IPS DF 4.7 (cell line): ENCODE measurements around the gene ARHGAP44.
"Not testable (repeated sequence)": the region's sequence is repeated elsewhere in the genome, so short reads cannot be mapped to it uniquely, and the experiment has no call there.

Experiments
- DNase-seq: peaks from one replicate; pipeline ENCODE4 v3.0.0-alpha.2; 2013; ENCODE audit warnings: low spot score; ENCODE audit errors: extremely low read depth

The ARHGAP44 gene

DNA sequence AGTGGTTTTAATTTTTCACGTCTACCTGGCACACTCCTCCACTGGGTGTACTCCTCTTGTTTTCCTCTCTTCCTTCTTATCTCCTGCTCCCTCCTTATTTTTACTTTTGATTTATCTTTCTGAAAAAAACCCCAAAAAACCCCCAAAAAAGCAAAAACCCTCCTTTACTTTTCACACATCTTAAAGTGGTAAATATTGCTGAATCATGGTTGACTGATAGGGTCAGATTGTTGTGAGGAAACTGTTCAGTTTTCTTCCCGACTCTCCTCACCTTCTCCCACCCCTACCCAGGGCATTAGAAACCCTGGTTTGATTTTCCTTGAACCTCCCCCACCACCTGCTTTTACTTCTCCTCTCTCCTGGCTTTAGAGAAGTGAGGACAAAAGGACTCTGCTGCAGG, 25.4 kb downstream of the ARHGAP44 start:
- no peak for DNase-seq

- no peak for DNase-seq
These were observed 26.4 kb downstream of the ARHGAP44 start for GRCh38 chr17:12815642-12816141.

DNA sequence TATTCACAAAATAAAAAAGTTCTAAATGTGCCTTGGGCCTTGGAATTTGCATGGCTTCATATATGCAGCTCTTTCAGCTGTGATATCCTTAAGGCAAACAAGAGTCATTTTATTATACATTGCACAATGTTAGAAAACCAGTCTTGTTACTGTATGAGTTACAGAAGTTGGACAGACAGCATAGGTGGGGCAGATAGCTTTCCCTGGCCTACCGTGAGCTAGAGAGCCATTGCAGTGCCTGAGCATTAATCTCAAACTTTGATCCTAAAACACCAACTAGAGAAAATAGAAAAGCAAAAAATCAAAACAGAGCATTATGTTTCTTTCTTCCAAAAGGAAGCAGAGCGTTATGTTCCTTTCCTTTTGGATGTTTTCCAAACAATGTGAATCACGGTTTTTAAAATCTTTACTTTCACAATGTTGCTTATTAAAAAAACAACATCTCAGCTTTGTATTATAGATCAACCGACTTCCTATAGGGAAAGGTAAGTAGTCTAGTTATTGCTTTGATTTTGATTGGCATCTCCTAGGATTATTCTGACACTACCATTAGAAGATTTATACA, 32.2 kb downstream of the ARHGAP44 start:
- no peak for DNase-seq

DNA sequence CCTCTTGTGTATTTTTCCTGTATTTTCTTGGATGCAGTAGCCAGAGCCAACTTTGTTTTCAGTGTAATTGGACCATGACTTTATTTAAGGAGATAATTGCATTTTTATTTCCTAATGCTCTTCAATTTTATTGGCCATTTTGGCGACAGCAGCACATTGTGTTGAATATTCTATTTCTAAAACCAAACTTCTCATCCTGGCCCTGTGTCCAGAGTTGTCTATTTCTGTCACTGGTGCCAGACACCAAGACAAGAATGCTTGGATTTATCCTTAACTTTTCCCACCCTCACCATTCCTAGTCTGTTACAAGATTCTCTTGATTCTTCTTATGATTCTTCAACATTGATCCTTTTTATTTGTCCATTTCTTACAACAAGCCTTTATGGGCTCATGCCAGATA, 37.1 kb downstream of the ARHGAP44 start:
- no peak for DNase-seq

DNA sequence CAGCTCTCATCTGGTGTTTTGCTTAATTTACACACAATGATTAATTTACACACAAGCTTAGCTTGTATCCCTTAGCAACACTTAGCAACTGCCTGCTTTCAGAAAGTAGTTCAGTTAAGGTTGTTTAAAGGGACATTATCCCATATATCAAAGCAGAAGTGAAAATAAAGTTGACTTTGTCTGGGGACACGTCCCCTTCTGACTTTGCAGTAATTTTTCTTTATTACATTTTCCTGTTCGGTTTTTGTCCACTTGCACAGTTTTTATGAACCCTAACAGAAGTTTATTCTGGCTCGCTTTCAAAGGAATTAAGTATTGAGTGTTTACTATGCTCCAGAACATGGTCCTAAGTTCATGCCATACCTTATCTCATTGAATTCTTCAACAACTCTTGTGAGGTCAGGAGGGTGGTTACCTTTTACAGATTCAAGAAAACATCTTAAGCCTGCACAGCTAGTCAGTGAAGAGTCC, 41.5 kb downstream of the ARHGAP44 start:
- DNase-seq = no peak

- DNase-seq = no peak
These were observed 42.5 kb downstream of the ARHGAP44 start for GRCh38 chr17:12831839-12832238.

DNA sequence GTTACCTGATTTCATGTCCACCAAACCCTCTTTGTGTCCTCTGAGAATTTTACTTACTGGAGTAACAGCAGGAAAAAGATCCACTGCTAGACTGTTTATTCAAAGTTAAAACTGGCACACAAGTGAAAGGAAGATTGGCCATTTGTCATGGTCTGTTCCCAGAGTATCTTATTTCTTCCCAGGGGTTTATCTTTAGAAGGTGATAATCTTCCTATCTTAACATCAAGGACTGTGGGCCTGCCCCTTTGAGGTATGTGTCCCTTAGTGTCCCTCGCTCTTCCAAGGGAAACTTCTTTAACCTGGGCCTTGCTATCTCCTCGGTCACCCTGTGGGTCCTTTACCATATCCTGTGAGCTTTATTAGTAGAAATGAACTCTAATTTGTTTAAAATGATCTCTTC, 49.7 kb downstream of the ARHGAP44 start:
- no peak for DNase-seq

DNA sequence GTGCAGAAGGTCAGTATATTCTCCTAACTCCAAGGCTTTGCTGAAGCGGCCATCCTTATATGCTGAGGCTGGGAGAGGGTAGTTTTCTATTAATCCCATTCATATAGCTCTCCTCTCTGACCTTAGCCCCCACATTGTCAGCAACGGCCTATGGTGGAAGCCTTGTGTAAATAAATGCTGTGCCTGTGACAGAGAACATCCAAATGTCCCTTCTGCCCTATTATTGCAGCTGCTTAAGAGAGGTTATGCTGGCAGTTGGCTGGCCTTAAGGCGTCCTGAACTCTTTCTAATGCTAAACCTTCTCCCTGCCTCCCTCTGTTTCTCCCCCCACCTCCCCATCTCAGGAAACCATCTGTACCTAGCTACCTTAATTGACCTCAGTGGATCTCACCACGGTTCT, 53.6 kb downstream of the ARHGAP44 start:
- no peak for DNase-seq

- DNase-seq = no peak
These were observed 61.7 kb downstream of the ARHGAP44 start for GRCh38 chr17:12850996-12851395.

- DNase-seq = no peak
These were observed 62.7 kb downstream of the ARHGAP44 start for GRCh38 chr17:12851901-12852435.

DNA sequence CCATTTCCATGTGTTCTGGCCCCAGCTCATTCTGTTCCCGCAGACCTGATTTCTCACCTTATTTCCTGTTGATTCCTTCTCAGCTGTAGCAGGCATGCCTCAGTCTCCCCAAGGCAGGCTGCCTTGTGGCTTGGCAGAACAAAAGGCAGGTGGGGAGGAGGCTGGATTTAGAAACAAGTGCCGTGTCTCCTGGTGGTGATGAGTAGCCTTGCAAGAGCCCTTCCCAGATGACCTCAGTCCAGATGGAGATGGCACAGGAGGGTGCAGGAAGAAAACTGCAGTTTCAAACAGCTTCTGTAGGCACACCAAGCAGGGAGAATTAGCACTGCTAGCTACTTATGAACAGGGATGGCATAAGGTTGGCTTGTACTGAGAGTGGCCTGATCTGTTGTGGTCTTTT, 64.6 kb downstream of the ARHGAP44 start:
- no peak for DNase-seq

DNA sequence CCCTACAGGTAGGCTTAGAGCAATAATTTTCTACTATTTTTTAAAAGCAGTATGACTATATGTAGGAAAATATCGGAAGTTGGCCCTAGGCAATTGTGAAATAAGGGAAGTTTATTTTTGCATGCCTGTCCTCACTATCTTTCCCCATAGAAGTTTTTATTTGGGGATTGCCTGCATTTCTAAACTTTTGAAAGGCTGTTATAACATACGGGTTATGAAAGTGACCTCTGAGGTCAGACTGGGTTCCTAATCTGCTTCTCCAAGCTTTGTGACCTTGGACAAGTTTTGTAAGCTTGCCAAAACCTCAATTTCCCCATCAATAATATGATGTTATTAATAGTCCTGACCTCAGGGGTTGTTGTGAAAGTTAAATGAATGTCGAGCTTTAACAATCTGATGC, 67.1 kb downstream of the ARHGAP44 start:
- no peak for DNase-seq

DNA sequence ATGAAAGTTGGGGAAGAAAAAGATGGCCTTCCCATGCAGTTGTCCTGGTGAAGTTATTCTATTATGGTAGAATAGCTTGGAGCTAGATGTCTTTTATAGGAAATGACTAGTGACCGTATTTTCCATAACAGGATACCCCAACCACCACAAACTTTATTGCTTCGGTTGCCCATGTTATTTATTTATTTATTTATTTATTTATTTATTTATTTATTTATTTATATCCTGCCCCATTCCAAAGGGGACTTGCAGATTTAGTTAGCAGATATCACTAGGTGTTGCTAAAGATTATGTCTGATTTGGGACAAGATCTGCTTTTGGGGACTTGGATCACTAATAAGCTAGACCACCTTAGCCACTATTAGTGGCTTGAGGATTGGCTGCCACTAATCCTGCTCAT, 68.3 kb downstream of the ARHGAP44 start:
- no peak for DNase-seq

DNA sequence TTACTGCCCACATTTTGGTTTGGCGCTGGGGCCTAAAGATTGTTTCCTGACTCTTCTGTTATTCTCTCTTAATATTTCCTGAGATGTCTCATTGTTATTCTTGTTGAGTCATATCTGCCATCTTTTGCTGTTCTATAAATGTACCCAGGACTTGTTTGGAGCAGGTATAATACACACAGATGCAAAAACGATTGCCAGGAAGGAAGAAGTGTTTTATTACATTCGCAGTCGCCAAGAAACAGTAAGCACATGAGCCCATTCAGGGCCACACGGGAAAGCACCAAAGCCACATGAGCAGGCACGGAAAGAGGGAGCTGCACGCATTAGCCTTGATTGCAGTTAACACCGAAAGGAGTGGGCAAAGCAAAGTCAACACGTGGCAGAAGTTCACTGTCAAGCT, 70.2 kb downstream of the ARHGAP44 start:
- no peak for DNase-seq

DNA sequence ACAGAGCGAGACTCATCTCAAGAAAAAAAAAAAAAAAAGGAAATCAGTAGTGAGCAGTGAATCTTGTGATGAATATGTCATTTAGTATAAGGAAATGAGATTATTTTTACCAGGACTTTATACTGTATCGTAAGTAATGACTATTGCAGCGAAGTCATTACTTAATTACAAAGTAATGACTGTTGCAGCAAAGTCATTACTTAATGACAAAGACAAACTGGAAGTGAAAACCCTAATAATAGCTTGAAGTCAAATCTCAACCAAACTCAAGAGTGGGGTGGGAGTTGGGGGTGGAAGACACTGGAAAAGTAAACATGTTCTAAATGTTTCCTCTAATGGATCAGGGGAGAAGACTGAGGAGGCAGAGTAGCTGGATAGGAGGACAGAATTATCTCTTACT, 76.5 kb downstream of the ARHGAP44 start:
- no peak for DNase-seq

- DNase-seq = no peak
These were observed 76.9 kb downstream of the ARHGAP44 start for GRCh38 chr17:12866244-12866643.

DNA sequence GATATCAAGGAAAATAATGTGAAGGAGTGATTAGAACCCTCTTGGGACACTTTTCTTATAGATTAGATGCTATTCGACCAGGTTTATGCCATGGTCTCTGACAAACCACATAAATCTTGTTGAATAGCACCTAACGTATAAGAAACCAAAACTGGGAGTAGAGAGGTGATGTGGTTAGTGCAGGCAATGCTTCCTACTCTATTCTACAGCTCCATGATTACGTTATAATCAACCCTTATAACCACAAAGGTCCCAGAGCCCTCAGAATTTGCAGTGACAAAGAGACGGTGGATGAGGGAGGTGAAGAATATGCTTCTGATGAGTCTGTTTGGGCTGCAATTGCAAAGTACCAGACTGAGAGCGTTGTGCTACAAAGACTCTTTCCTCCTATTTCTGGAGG, 78.4 kb downstream of the ARHGAP44 start:
- no peak for DNase-seq

DNA sequence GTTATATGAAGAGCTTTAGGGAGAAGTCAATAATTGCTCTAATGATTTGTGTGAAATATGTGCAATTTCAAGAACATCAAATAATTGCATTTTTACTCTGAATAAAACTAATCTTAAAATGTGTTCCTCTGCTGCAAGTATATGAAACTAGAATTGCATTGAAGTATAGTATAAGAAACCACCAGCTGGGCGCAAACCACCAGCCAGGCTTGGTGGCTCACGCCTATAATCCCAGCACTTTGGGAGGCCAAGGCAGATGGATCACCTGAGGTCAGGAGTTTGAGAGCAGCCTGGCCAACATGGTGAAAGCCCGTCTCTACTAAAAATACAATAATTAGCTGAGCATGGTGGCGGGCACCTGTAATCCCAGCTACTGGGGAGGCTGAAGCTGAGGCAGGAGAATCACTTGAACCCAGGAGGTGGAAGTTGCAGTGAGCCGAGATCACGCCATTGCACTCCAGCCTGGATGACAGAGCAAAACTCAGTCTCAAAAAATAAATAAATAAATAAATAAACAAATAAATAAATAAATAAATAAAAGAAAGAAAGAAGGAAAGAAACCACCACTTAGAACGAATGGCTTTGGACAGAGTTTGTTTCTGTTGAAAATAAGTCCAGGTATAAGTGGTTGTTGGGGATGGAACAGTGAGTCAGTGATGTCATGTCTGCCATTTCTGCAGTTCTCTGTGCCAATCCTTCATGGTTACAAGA, 84.3 kb downstream of the ARHGAP44 start:
- not testable (repeated sequence) for DNase-seq

DNA sequence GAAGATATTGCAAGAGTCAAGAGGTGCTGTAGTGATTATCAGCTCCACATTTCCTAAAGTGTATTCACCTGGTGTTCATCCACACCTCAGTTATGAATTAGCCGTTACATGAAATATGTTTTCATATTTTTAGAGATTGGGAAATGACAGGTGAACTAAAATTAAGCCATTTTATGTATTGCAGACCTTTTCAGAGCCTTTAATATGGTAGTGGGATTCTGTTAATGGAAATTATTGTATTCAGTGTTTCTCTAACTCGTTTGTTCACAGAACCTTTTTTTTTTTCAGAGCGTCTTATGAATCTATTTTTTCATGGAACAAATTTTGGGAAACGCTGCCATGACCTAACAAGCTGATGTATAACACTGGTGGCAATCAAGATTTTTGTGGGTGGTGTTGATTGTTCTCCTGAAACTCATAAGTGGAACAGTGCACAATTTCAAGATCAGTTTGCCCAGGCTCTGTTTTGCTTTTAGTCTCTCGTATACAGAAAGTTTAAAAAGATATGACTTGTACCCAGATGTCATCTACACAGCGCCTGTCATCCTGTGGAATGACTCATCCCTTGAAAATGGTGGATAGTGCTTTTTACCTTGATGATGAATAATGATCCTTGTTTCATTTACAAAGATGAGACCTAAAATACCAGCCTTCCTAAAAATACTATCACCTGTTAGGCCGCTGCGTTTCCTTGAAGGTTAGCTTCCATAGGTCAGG, 88.8 kb downstream of the ARHGAP44 start:
- no peak for DNase-seq

DNA sequence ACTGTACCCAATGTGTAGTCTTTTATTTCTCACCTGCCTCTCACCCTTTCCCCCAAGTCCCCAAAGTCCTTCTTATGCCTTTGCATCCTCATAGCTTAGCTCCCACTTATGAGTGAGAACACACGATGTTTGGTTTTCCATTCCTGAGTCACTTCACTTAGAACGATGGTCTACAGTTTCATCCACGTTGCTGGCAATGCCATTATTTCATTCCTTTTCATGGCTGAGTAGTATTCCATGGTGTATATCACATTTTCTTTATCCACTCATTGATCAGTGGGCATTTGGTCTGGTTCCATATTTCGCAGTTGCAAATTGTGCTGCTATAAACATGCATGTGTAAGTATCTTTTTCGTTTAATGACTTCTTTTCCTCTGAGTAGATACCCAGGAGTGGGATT, 89.8 kb downstream of the ARHGAP44 start:
- DNase-seq = not testable (repeated sequence)

- DNase-seq = no peak
These were observed 94.2 kb downstream of the ARHGAP44 start for GRCh38 chr17:12883472-12883871.

GRCh38 chr17:12887088-12887487, 97.8 kb downstream of the ARHGAP44 start:
- no peak for DNase-seq
